SU-DHL-6 (cell line): ENCODE measurements around the gene GPATCH4.

Experiments
- EZH2phosphoT487 ChIP-seq: fragments of 200-600 bp; sonication (generic), shearing (Covaris generic); conservative IDR thresholded peaks from 2 replicates; pipeline ENCODE4 v1.6.1; 2018; ENCODE audit warnings: mild to moderate bottlenecking, antibody characterized with exemption, low read length, moderate library complexity, mixed read lengths
- TF ChIP-seq, protein P1 (sequence below): fragments of 200-600 bp; sonication (generic); IDR thresholded peaks from one replicate; pipeline ENCODE4 v1.5.1; 2017; ENCODE audit warnings: antibody characterized with exemption, mild to moderate bottlenecking, low read length, moderate library complexity; ENCODE audit not compliant: insufficient read depth, poor library complexity, severe bottlenecking

DNA sequence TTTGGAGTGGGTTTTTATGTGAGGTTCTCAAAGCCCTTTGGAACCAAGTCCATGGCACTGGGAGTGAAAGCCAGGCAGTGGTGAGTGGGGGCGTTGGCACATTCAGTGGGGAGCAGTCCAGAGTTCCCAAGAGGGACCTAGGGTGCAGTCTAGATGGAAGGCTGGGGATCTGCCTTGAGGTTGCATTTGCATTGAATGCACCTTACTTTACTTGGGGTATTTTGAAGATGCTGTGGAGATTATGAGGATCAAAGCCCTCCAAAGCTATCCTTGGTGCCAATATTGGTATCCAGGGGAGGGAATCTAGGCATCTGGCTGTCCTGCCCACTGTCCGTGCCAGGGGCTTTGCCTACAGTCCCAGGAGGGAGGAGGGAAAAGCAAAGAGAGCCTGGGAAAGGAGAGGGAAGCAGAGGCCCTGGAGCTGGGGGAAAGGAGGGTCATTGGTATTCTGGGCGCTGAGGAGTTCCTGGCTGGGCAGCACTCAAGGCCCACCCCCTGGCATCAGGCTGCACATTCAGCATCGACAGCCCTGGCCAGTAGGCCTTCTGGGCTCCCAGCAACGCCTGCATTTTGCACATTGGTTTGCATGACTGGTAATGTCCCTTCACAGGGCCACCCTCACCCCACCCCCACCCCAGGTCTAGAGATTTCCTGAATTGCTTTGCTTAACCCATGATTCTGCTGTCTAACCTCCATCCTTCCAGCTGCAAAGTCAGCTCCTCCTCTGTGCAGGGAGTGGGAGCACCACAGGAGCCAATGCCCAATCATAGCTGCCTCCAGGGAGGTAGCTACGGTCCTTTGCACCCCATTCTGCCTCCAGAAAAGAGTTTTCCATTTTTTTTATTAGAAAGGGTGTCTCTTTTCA is 39.8 kb upstream of the GPATCH4 start:
- TF ChIP-seq, protein P1, sequence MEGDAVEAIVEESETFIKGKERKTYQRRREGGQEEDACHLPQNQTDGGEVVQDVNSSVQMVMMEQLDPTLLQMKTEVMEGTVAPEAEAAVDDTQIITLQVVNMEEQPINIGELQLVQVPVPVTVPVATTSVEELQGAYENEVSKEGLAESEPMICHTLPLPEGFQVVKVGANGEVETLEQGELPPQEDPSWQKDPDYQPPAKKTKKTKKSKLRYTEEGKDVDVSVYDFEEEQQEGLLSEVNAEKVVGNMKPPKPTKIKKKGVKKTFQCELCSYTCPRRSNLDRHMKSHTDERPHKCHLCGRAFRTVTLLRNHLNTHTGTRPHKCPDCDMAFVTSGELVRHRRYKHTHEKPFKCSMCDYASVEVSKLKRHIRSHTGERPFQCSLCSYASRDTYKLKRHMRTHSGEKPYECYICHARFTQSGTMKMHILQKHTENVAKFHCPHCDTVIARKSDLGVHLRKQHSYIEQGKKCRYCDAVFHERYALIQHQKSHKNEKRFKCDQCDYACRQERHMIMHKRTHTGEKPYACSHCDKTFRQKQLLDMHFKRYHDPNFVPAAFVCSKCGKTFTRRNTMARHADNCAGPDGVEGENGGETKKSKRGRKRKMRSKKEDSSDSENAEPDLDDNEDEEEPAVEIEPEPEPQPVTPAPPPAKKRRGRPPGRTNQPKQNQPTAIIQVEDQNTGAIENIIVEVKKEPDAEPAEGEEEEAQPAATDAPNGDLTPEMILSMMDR, result no peak
- no peak for TF ChIP-seq EZH2phosphoT487
